Measurements from ENCODE around the gene IFIT2. TPM values are rescaled to one million over a fixed set of nuclear protein-coding genes. Genes with fewer than 3 reads are reported as not detected.

IFIT2 gene
- total and polyA plus RNA-seq, 2 experiments from 2014 or later: 0.10 TPM; not detected in 1

- no peak for TF ChIP-seq CTCF (conservative IDR thresholded peaks at IDR 0.05; ENCODE audit: low read depth in 2 of 2)
- TF ChIP-seq REST (IDR thresholded peaks at IDR 0.05; ENCODE audit: unreplicated experiment): no peak
- TF ChIP-seq POLR2AphosphoS5 (IDR thresholded peaks at IDR 0.05; ENCODE audit: low read depth): no peak
Observed at GRCh38 chr10:89262086-89263051, 39.5 kb upstream of the IFIT2 start (continued).

- Mint-ChIP-seq H3K27me3 (ENCODE audit: insufficient read depth, low read depth, poor library complexity) (peaks cover 4% of the 10 kb centered on the region), H3K27ac (no peak overlapping the region), H3K9me3 (peaks cover 13% of the 10 kb centered on the region), H3K4me1 (peaks cover 4% of the 10 kb centered on the region), H3K36me3 (ENCODE audit: low read depth) (peaks cover 3% of the 10 kb centered on the region; the same call in 1 of the 3 replicates), H3K4me3 (no peak overlapping the region)
- Histone ChIP-seq H3K4me3 (no peak overlapping the region), H3K27me3 (ENCODE audit: insufficient read depth) (no peaks in the 10 kb centered on the region), H3F3A (replicated peaks; ENCODE audit: low read depth) (no peaks in the 10 kb centered on the region), H3K4me1 (ENCODE audit: insufficient read depth) (no peaks in the 10 kb centered on the region), H2AFZ (no peak overlapping the region), H3K27ac (ENCODE audit: low read depth) (no peak overlapping the region), H3K4me2 (no peak overlapping the region), H3K36me3 (ENCODE audit: insufficient read depth) (no peaks in the 10 kb centered on the region), H4K20me1 (replicated peaks; ENCODE audit: insufficient read depth) (no peaks in the 10 kb centered on the region), H3K9me2 (ENCODE audit: insufficient read depth) (no peaks in the 10 kb centered on the region), H3K79me2 (replicated peaks; ENCODE audit: insufficient read depth) (no peaks in the 10 kb centered on the region)
- ATAC-seq (no peak), DNase-seq (ENCODE audit: low spot score) (no peak)
- TF ChIP-seq NANOG (IDR thresholded peaks at IDR 0.05; ENCODE audit: borderline replicate concordance) (no peak), POLR2AphosphoS5 (IDR thresholded peaks at IDR 0.05; ENCODE audit: low read depth) (no peak), REST (IDR thresholded peaks at IDR 0.05; ENCODE audit: unreplicated experiment) (no peak)
- TF ChIP-seq, protein P1, sequence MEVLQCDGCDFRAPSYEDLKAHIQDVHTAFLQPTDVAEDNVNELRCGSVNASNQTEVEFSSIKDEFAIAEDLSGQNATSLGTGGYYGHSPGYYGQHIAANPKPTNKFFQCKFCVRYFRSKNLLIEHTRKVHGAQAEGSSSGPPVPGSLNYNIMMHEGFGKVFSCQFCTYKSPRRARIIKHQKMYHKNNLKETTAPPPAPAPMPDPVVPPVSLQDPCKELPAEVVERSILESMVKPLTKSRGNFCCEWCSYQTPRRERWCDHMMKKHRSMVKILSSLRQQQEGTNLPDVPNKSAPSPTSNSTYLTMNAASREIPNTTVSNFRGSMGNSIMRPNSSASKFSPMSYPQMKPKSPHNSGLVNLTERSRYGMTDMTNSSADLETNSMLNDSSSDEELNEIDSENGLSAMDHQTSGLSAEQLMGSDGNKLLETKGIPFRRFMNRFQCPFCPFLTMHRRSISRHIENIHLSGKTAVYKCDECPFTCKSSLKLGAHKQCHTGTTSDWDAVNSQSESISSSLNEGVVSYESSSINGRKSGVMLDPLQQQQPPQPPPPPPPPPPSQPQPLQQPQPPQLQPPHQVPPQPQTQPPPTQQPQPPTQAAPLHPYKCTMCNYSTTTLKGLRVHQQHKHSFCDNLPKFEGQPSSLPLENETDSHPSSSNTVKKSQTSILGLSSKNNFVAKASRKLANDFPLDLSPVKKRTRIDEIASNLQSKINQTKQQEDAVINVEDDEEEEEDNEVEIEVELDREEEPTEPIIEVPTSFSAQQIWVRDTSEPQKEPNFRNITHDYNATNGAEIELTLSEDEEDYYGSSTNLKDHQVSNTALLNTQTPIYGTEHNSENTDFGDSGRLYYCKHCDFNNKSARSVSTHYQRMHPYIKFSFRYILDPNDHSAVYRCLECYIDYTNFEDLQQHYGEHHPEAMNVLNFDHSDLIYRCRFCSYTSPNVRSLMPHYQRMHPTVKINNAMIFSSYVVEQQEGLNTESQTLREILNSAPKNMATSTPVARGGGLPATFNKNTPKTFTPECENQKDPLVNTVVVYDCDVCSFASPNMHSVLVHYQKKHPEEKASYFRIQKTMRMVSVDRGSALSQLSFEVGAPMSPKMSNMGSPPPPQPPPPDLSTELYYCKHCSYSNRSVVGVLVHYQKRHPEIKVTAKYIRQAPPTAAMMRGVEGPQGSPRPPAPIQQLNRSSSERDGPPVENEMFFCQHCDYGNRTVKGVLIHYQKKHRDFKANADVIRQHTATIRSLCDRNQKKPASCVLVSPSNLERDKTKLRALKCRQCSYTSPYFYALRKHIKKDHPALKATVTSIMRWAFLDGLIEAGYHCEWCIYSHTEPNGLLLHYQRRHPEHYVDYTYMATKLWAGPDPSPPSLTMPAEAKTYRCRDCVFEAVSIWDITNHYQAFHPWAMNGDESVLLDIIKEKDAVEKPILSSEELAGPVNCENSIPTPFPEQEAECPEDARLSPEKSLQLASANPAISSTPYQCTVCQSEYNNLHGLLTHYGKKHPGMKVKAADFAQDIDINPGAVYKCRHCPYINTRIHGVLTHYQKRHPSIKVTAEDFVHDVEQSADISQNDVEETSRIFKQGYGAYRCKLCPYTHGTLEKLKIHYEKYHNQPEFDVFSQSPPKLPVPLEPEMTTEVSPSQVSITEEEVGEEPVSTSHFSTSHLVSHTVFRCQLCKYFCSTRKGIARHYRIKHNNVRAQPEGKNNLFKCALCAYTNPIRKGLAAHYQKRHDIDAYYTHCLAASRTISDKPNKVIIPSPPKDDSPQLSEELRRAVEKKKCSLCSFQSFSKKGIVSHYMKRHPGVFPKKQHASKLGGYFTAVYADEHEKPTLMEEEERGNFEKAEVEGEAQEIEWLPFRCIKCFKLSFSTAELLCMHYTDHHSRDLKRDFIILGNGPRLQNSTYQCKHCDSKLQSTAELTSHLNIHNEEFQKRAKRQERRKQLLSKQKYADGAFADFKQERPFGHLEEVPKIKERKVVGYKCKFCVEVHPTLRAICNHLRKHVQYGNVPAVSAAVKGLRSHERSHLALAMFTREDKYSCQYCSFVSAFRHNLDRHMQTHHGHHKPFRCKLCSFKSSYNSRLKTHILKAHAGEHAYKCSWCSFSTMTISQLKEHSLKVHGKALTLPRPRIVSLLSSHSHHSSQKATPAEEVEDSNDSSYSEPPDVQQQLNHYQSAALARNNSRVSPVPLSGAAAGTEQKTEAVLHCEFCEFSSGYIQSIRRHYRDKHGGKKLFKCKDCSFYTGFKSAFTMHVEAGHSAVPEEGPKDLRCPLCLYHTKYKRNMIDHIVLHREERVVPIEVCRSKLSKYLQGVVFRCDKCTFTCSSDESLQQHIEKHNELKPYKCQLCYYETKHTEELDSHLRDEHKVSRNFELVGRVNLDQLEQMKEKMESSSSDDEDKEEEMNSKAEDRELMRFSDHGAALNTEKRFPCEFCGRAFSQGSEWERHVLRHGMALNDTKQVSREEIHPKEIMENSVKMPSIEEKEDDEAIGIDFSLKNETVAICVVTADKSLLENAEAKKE (CRISPR knock-in tag; IDR thresholded peaks at IDR 0.05): no peak
Observed at GRCh38 chr10:89263091-89263490, 38.8 kb upstream of the IFIT2 start.

Data from GM23338 (cell line).